ENCODE data around the gene MPST. TPM values are rescaled to one million over a fixed set of nuclear protein-coding genes. Genes with fewer than 3 reads are reported as not detected.

Gene MPST
- total RNA-seq = 100 to 1,000 TPM in 5 of 6 donors, 10 to 100 TPM in 1; 80.8 to 183 (median 135) TPM

DNA sequence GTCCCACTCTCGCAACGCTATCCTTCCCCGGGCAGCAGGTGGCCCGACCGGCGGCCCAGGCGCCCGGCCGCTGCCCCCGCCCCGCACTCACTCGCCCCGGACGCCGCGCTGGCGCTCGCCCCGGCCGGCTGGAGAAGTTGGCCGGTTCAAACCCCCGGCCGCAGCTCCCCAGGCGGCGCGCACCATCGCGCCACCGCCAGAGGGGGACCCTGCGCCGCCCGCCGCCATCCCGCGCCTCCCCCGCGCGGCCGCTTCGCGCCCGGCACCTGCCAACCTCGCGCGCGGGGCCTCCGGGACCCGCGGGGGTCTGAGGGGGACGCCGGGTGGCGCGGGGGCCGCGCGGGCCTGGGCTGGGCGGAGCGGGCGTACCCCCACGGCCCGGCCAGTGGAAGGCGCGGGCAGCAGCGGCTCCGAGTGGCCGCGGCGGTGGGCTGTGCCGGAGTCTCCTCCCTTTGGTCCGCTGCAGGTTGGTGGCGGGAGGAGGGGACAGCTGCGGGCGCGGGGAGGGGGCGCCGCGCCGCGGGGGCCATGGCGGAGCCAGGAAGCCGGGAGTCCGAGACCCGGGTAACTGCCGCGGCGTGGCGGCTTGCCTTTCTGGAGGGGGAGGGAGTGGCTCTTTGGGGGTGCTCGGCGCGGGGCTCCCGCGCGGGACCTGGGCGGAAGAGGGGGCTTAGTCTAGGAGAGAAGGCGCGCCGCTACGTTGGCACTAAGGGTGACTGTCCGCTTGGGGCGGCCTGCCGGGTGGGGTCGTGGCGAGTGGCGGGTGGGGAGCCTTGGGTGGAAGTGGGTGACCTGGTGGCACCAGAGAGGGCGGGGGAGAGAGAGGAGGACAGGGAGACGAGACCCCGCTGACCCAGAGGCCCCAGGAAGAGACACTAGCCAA is at the start of gene MPST, which contains the start of gene TST:
MPST (plus strand) TSS at position 434 of the 883 bp plus-strand sequence; CDS start at position 529, 95 bp downstream.
TST (minus strand) TSS at position 139 of the 883 bp plus-strand sequence. CDS start 715 bp downstream, outside the sequence.
- Histone ChIP-seq H3K27ac (peak within 1 kb of the TSS; percentile 87 to 96 (median 92)), H3K4me3 (peak within 1 kb of the TSS; percentile 71 to 99 (median 95)), H3K4me1 (peaks cover 53 to 74% (median 64%) of the 10 kb centered on the region in 4 donors), H3K9me3 (no peaks in the 10 kb centered on the region), H3K36me3 (peaks cover 0 to 19% (median 5%) of the 10 kb centered on the region in 4 donors), H3K27me3 (no peaks in the 10 kb centered on the region)
- WGBS, 2 donors = 0 to 1% methylated on average over 2 to 25 of the region's 107 CpGs
- peak in 1 of 2 donors; percentile 58 for TF ChIP-seq POLR2AphosphoS5 (IDR thresholded peaks at IDR 0.05)
- peak in 2 of 4 donors; percentile 75 to 89 for TF ChIP-seq POLR2A (IDR thresholded peaks at IDR 0.05)
- TF ChIP-seq EP300 (IDR thresholded peaks at IDR 0.05) = no peak
- TF ChIP-seq, protein P1, sequence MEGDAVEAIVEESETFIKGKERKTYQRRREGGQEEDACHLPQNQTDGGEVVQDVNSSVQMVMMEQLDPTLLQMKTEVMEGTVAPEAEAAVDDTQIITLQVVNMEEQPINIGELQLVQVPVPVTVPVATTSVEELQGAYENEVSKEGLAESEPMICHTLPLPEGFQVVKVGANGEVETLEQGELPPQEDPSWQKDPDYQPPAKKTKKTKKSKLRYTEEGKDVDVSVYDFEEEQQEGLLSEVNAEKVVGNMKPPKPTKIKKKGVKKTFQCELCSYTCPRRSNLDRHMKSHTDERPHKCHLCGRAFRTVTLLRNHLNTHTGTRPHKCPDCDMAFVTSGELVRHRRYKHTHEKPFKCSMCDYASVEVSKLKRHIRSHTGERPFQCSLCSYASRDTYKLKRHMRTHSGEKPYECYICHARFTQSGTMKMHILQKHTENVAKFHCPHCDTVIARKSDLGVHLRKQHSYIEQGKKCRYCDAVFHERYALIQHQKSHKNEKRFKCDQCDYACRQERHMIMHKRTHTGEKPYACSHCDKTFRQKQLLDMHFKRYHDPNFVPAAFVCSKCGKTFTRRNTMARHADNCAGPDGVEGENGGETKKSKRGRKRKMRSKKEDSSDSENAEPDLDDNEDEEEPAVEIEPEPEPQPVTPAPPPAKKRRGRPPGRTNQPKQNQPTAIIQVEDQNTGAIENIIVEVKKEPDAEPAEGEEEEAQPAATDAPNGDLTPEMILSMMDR (IDR thresholded peaks at IDR 0.05) = peak; percentile 38 to 97 (median 86)
- DNase-seq = peak; percentile 87 to 95
- ATAC-seq (ENCODE audit: low FRiP score in 2 of 2) = peak; percentile 85 to 91

- Histone ChIP-seq H3K4me3 (no peak overlapping the region), H3K27ac (no peak overlapping the region), H3K9me3 (no peaks in the 10 kb centered on the region), H3K27me3 (no peaks in the 10 kb centered on the region), H3K4me1 (no peaks in the 10 kb centered on the region), H3K36me3 (no peaks in the 10 kb centered on the region)
- DNase-seq (no peak), ATAC-seq (ENCODE audit: low FRiP score in 2 of 2) (no peak)
- 72 to 75% methylated on average over 18 to 19 of the region's 19 CpGs for WGBS, 2 donors
- no peak for TF ChIP-seq EP300 (IDR thresholded peaks at IDR 0.05)
- no peak for TF ChIP-seq POLR2AphosphoS5 (IDR thresholded peaks at IDR 0.05)
- TF ChIP-seq, protein P1 (IDR thresholded peaks at IDR 0.05) = no peak
- TF ChIP-seq POLR2A (IDR thresholded peaks at IDR 0.05) = no peak
These were observed 48.0 kb upstream of the MPST start for GRCh38 chr22:36971341-36972125.

DNA sequence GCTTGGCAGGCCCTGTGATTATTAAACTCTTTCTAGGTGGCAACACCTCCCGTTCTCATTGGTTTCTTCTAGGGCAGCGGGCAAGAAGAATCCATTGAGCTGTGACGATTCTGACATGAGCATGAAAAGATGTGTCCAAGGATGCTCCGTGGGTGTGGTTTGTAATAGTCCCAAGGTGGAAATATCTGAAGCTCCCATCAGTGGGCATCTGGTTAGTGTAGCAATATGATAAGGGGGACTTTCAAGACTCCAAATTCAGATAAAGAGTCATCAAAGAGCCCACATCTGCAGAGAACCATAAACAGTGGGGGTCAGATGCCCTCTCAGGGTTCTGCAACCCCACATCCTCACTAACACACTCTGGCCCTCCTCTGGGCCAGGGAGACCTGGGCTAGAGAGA is 42.9 kb upstream of the MPST start:
- no peak overlapping the region for H3K27ac ChIP-seq
- H3K27me3 ChIP-seq = no peaks in the 10 kb centered on the region
- ATAC-seq (ENCODE audit: low FRiP score in 2 of 2) (no peak), DNase-seq (no peak)
- H3K9me3 ChIP-seq = no peaks in the 10 kb centered on the region
- peaks cover 3 to 12% (median 6%) of the 10 kb centered on the region in 4 donors for H3K4me1 ChIP-seq
- 90 to 92% methylated on average over 4 of the region's 4 CpGs for WGBS, 2 donors
- H3K4me3 ChIP-seq = no peak overlapping the region
- no peak for TF ChIP-seq POLR2AphosphoS5 (IDR thresholded peaks at IDR 0.05)
- TF ChIP-seq POLR2A (IDR thresholded peaks at IDR 0.05) = no peak
- no peak for TF ChIP-seq EP300 (IDR thresholded peaks at IDR 0.05)
- TF ChIP-seq, protein P1 (IDR thresholded peaks at IDR 0.05) = no peak
- H3K36me3 ChIP-seq = no peaks in the 10 kb centered on the region

GRCh38 chr22:36977401-36977861 is 42.1 kb upstream of the MPST start:
- H3K4me3 ChIP-seq = peak overlapping the region; percentile 24 to 48 (median 42)
- H3K27me3 ChIP-seq = no peaks in the 10 kb centered on the region
- H3K27ac ChIP-seq = peak overlapping the region in 3 of 4 donors; percentile 4 to 77 (median 7)
- WGBS, 2 donors = 18 to 26% methylated on average over 12 to 13 of the region's 13 CpGs
- TF ChIP-seq, protein P1 (IDR thresholded peaks at IDR 0.05) = peak in 5 of 6 experiments; percentile 39 to 70 (median 58)
- TF ChIP-seq EP300 (IDR thresholded peaks at IDR 0.05) (no peak), POLR2AphosphoS5 (IDR thresholded peaks at IDR 0.05) (no peak), POLR2A (IDR thresholded peaks at IDR 0.05) (no peak)
- ATAC-seq (ENCODE audit: low FRiP score in 2 of 2) (peak; percentile 79 to 82), DNase-seq (peak; percentile 83 to 87)
- H3K9me3 ChIP-seq = no peaks in the 10 kb centered on the region
- H3K4me1 ChIP-seq = peaks cover 3 to 12% (median 6%) of the 10 kb centered on the region in 4 donors
- H3K36me3 ChIP-seq = no peaks in the 10 kb centered on the region
